ENCODE measurements around the gene HCN4. TPM values are rescaled to one million over a fixed set of nuclear protein-coding genes. Genes with fewer than 3 reads are reported as not detected.

The HCN4 gene
- total and polyA plus RNA-seq, 7 experiments from 2014 or later, result 0.02 TPM; not detected in 6

GRCh38 chr15:73362900-73363299 is 5.9 kb downstream of the HCN4 start:
- ATAC-seq, result no peak
- no peaks in the 10 kb centered on the region for H3K36me3 Mint-ChIP-seq
- CTCF ChIA-PET, result no interaction called here
- H3K27me3 ChIP-seq (ENCODE audit: control insufficient read depth in 2 of 2, insufficient read depth in 2 of 2, low read length in 2 of 2), result no peaks in the 10 kb centered on the region
- H3K27ac Mint-ChIP-seq, result no peak overlapping the region
- peaks cover 15 to 54% (median 30%) of the 10 kb centered on the region in 5 donors for H3K27me3 Mint-ChIP-seq
- POLR2A ChIA-PET, result no interaction called here
- peaks cover 0 to 3% (median 0%) of the 10 kb centered on the region in 7 donors for H3K4me1 Mint-ChIP-seq
- intact Hi-C loops (cut with micrococcal nuclease), result no loop called here
- no peaks in the 10 kb centered on the region for H3K4me1 ChIP-seq (ENCODE audit: control insufficient read depth in 2 of 2, insufficient read depth in 2 of 2, low read length in 2 of 2)
- H3K36me3 ChIP-seq (ENCODE audit: control insufficient read depth in 2 of 3, insufficient read depth in 3 of 3, low read length in 3 of 3), result no peaks in the 10 kb centered on the region
- H3K27ac ChIP-seq (ENCODE audit: low read depth, low read length), result no peak overlapping the region
- H3K4me3 Mint-ChIP-seq, result no peak overlapping the region
- peaks cover 0 to 3% (median 0%) of the 10 kb centered on the region in 11 donors for H3K9me3 Mint-ChIP-seq
- DNase-seq, result no peak
- no peaks in the 10 kb centered on the region for H3K9me3 ChIP-seq (ENCODE audit: control insufficient read depth in 2 of 3, low read length in 3 of 3)
- no peak overlapping the region for H3K4me3 ChIP-seq (ENCODE audit: low read length)

- Mint-ChIP-seq H3K27me3 (peaks cover 16 to 58% (median 20%) of the 10 kb centered on the region in 5 donors), H3K4me3 (no peak overlapping the region), H3K4me1 (no peaks in the 10 kb centered on the region), H3K9me3 (peaks cover 0 to 3% (median 0%) of the 10 kb centered on the region in 11 donors), H3K36me3 (no peaks in the 10 kb centered on the region), H3K27ac (no peak overlapping the region)
- DNase-seq (no peak), ATAC-seq (no peak)
- CTCF ChIA-PET, result no interaction called here
- H3K36me3 ChIP-seq (ENCODE audit: control insufficient read depth in 2 of 3, insufficient read depth in 3 of 3, low read length in 3 of 3), result no peaks in the 10 kb centered on the region
- intact Hi-C loops (cut with micrococcal nuclease), result no loop called here
- no peak overlapping the region for H3K27ac ChIP-seq (ENCODE audit: low read depth, low read length)
- H3K27me3 ChIP-seq (ENCODE audit: control insufficient read depth in 2 of 2, insufficient read depth in 2 of 2, low read length in 2 of 2), result no peaks in the 10 kb centered on the region
- no peaks in the 10 kb centered on the region for H3K9me3 ChIP-seq (ENCODE audit: control insufficient read depth in 2 of 3, low read length in 3 of 3)
- POLR2A ChIA-PET, result no interaction called here
- no peaks in the 10 kb centered on the region for H3K4me1 ChIP-seq (ENCODE audit: control insufficient read depth in 2 of 2, insufficient read depth in 2 of 2, low read length in 2 of 2)
- no peak overlapping the region for H3K4me3 ChIP-seq (ENCODE audit: low read length)
Observed at GRCh38 chr15:73361337-73361736, 7.4 kb downstream of the HCN4 start.

GRCh38 chr15:73359651-73360050 is 9.1 kb downstream of the HCN4 start:
- H3K27ac Mint-ChIP-seq, result no peak overlapping the region
- ChIA-PET CTCF (no interaction called here), POLR2A (no interaction called here)
- Histone ChIP-seq H3K4me3 (ENCODE audit: low read length) (no peak overlapping the region), H3K4me1 (ENCODE audit: control insufficient read depth in 2 of 2, insufficient read depth in 2 of 2, low read length in 2 of 2) (no peaks in the 10 kb centered on the region), H3K27ac (ENCODE audit: low read depth, low read length) (no peak overlapping the region), H3K36me3 (ENCODE audit: control insufficient read depth in 2 of 3, insufficient read depth in 3 of 3, low read length in 3 of 3) (no peaks in the 10 kb centered on the region), H3K27me3 (ENCODE audit: control insufficient read depth in 2 of 2, insufficient read depth in 2 of 2, low read length in 2 of 2) (no peaks in the 10 kb centered on the region), H3K9me3 (ENCODE audit: control insufficient read depth in 2 of 3, low read length in 3 of 3) (no peaks in the 10 kb centered on the region)
- no peaks in the 10 kb centered on the region for H3K36me3 Mint-ChIP-seq
- no peak overlapping the region for H3K4me3 Mint-ChIP-seq
- H3K4me1 Mint-ChIP-seq, result no peaks in the 10 kb centered on the region
- no peak for ATAC-seq
- peaks cover 5 to 54% (median 9%) of the 10 kb centered on the region in 5 donors for H3K27me3 Mint-ChIP-seq
- intact Hi-C loops (cut with micrococcal nuclease), result no loop called here
- peaks cover 0 to 3% (median 0%) of the 10 kb centered on the region in 11 donors for H3K9me3 Mint-ChIP-seq
- DNase-seq, result no peak

GRCh38 chr15:73357999-73358665 is 10.6 kb downstream of the HCN4 start:
- H3K27ac Mint-ChIP-seq, result no peak overlapping the region
- ATAC-seq (no peak), DNase-seq (no peak)
- intact Hi-C loops (cut with micrococcal nuclease), result no loop called here
- ChIA-PET CTCF (no interaction called here), POLR2A (no interaction called here)
- no peak overlapping the region for H3K4me3 Mint-ChIP-seq
- no peak overlapping the region for H3K27ac ChIP-seq (ENCODE audit: low read depth, low read length)
- H3K9me3 Mint-ChIP-seq, result peaks cover 0 to 3% (median 0%) of the 10 kb centered on the region in 11 donors
- no peak overlapping the region for H3K4me3 ChIP-seq (ENCODE audit: low read length)
- H3K36me3 ChIP-seq (ENCODE audit: control insufficient read depth in 2 of 3, insufficient read depth in 3 of 3, low read length in 3 of 3), result no peaks in the 10 kb centered on the region
- H3K4me1 ChIP-seq (ENCODE audit: control insufficient read depth in 2 of 2, insufficient read depth in 2 of 2, low read length in 2 of 2), result no peaks in the 10 kb centered on the region
- H3K4me1 Mint-ChIP-seq, result no peaks in the 10 kb centered on the region
- peaks cover 0 to 53% (median 4%) of the 10 kb centered on the region in 5 donors for H3K27me3 Mint-ChIP-seq
- H3K27me3 ChIP-seq (ENCODE audit: control insufficient read depth in 2 of 2, insufficient read depth in 2 of 2, low read length in 2 of 2), result no peaks in the 10 kb centered on the region
- H3K9me3 ChIP-seq (ENCODE audit: control insufficient read depth in 2 of 3, low read length in 3 of 3), result no peaks in the 10 kb centered on the region
- no peaks in the 10 kb centered on the region for H3K36me3 Mint-ChIP-seq

GRCh38 chr15:73355612-73356265 is 13.0 kb downstream of the HCN4 start:
- peaks cover 0 to 3% (median 0%) of the 10 kb centered on the region in 11 donors for H3K9me3 Mint-ChIP-seq
- intact Hi-C loops (cut with micrococcal nuclease), result no loop called here
- Histone ChIP-seq H3K36me3 (ENCODE audit: control insufficient read depth in 2 of 3, insufficient read depth in 3 of 3, low read length in 3 of 3) (no peaks in the 10 kb centered on the region), H3K4me1 (ENCODE audit: control insufficient read depth in 2 of 2, insufficient read depth in 2 of 2, low read length in 2 of 2) (no peaks in the 10 kb centered on the region), H3K4me3 (ENCODE audit: low read length) (no peak overlapping the region), H3K27ac (ENCODE audit: low read depth, low read length) (no peak overlapping the region), H3K27me3 (ENCODE audit: control insufficient read depth in 2 of 2, insufficient read depth in 2 of 2, low read length in 2 of 2) (no peaks in the 10 kb centered on the region), H3K9me3 (ENCODE audit: control insufficient read depth in 2 of 3, low read length in 3 of 3) (no peaks in the 10 kb centered on the region)
- DNase-seq, result no peak
- H3K27ac Mint-ChIP-seq, result no peak overlapping the region
- peaks cover 0 to 40% (median 4%) of the 10 kb centered on the region in 5 donors for H3K27me3 Mint-ChIP-seq
- POLR2A ChIA-PET, result no interaction called here
- H3K36me3 Mint-ChIP-seq, result no peaks in the 10 kb centered on the region
- H3K4me3 Mint-ChIP-seq, result no peak overlapping the region
- no peak for ATAC-seq
- no peaks in the 10 kb centered on the region for H3K4me1 Mint-ChIP-seq
- CTCF ChIA-PET, result no interaction called here

GRCh38 chr15:73354241-73354640 is 14.5 kb downstream of the HCN4 start:
- Histone ChIP-seq H3K9me3 (ENCODE audit: control insufficient read depth in 2 of 3, low read length in 3 of 3) (no peaks in the 10 kb centered on the region), H3K4me3 (ENCODE audit: low read length) (no peak overlapping the region), H3K4me1 (ENCODE audit: control insufficient read depth in 2 of 2, insufficient read depth in 2 of 2, low read length in 2 of 2) (no peaks in the 10 kb centered on the region), H3K27ac (ENCODE audit: low read depth, low read length) (no peak overlapping the region), H3K27me3 (ENCODE audit: control insufficient read depth in 2 of 2, insufficient read depth in 2 of 2, low read length in 2 of 2) (no peaks in the 10 kb centered on the region), H3K36me3 (ENCODE audit: control insufficient read depth in 2 of 3, insufficient read depth in 3 of 3, low read length in 3 of 3) (no peaks in the 10 kb centered on the region)
- H3K27me3 Mint-ChIP-seq, result peaks cover 0 to 32% (median 5%) of the 10 kb centered on the region in 5 donors
- no peak overlapping the region for H3K4me3 Mint-ChIP-seq
- ChIA-PET POLR2A (no interaction called here), CTCF (no interaction called here)
- peaks cover 0 to 3% (median 0%) of the 10 kb centered on the region in 11 donors for H3K9me3 Mint-ChIP-seq
- H3K36me3 Mint-ChIP-seq, result no peaks in the 10 kb centered on the region
- ATAC-seq (no peak), DNase-seq (no peak)
- no peaks in the 10 kb centered on the region for H3K4me1 Mint-ChIP-seq
- H3K27ac Mint-ChIP-seq, result no peak overlapping the region
- intact Hi-C loops (cut with micrococcal nuclease), result no loop called here

GRCh38 chr15:73353734-73354133 is 15.0 kb downstream of the HCN4 start:
- ATAC-seq, result no peak
- H3K36me3 ChIP-seq (ENCODE audit: control insufficient read depth in 2 of 3, insufficient read depth in 3 of 3, low read length in 3 of 3), result no peaks in the 10 kb centered on the region
- no peaks in the 10 kb centered on the region for H3K9me3 ChIP-seq (ENCODE audit: control insufficient read depth in 2 of 3, low read length in 3 of 3)
- CTCF ChIA-PET, result no interaction called here
- no peak overlapping the region for H3K4me3 ChIP-seq (ENCODE audit: low read length)
- no peak overlapping the region for H3K27ac ChIP-seq (ENCODE audit: low read depth, low read length)
- Mint-ChIP-seq H3K27me3 (peaks cover 0 to 28% (median 9%) of the 10 kb centered on the region in 5 donors), H3K27ac (no peak overlapping the region), H3K9me3 (peaks cover 0 to 2% (median 0%) of the 10 kb centered on the region in 11 donors), H3K36me3 (no peaks in the 10 kb centered on the region), H3K4me1 (no peaks in the 10 kb centered on the region), H3K4me3 (no peak overlapping the region)
- no peaks in the 10 kb centered on the region for H3K4me1 ChIP-seq (ENCODE audit: control insufficient read depth in 2 of 2, insufficient read depth in 2 of 2, low read length in 2 of 2)
- intact Hi-C loops (cut with micrococcal nuclease), result no loop called here
- no peak for DNase-seq
- H3K27me3 ChIP-seq (ENCODE audit: control insufficient read depth in 2 of 2, insufficient read depth in 2 of 2, low read length in 2 of 2), result no peaks in the 10 kb centered on the region
- POLR2A ChIA-PET, result no interaction called here
